PFSK-1 (cell line): ENCODE results near the gene SEZ6L2.

Experiments
- FOXP2 ChIP-seq: optimal IDR thresholded peaks from 2 replicates; pipeline ENCODE3; 2011; ENCODE audit warnings: borderline replicate concordance, control low read depth, inconsistent platforms; ENCODE audit not compliant: insufficient read depth; ENCODE audit errors: extremely low read length, extremely low read depth
- POLR2AphosphoS5 ChIP-seq: IDR thresholded peaks from 2 replicates; pipeline ENCODE4 v1.6.1; 2012; ENCODE audit warnings: low read depth, mild to moderate bottlenecking, control low read depth, low read length, moderate library complexity
- REST ChIP-seq, 2 experiments: IDR thresholded peaks; 2 replicates each; pipeline versions ENCODE4 v1.6.1 to v1.8.0; 2011 to 2012; ENCODE audit warnings: low read depth in 2 of 2, low read length in 2 of 2, control low read depth in 1 of 2, inconsistent platforms in 1 of 2, mild to moderate bottlenecking in 1 of 2, moderate library complexity in 1 of 2; ENCODE audit not compliant: insufficient read depth in 1 of 2
- TAF1 ChIP-seq: IDR thresholded peaks from 2 replicates; pipeline ENCODE4 v1.6.1; 2012; ENCODE audit warnings: low read length, control low read depth, borderline replicate concordance; ENCODE audit not compliant: insufficient read depth

GRCh38 chr16:29850998-29851397, 48.4 kb downstream of the SEZ6L2 start:
- TF ChIP-seq REST (IDR thresholded peaks at IDR 0.05; ENCODE audit: insufficient read depth in 1 of 2, low read depth in 2 of 2, low read length in 2 of 2) (no peak), POLR2AphosphoS5 (no peak), TAF1 (no peak), FOXP2 (no peak)
